Activated CD8-positive, alpha-beta memory T cell treated with anti-CD3 and anti-CD28 coated beads for 36 hours (primary cell): ENCODE results near the gene LRP8. TPM values are rescaled to one million over a fixed set of nuclear protein-coding genes. Genes with fewer than 3 reads are reported as not detected.

Source experiments
- CTCF ChIA-PET: fragments of 350-600 bp; sonication (Branson Sonifier 250); formaldehyde crosslinking; loops from one replicate; lab custom pipeline; 2021; ENCODE audit warnings: antibody characterized with exemption; lab: Charles Lee
- POLR2A ChIA-PET: fragments of 350-600 bp; sonication (Branson Sonifier 250); formaldehyde crosslinking; loops from one replicate; lab custom pipeline; 2021; ENCODE audit warnings: antibody characterized with exemption; lab: Charles Lee
- total RNA-seq, 2 experiments: library from RNA; stranded (reverse); gene quantifications; one replicate each; pipeline ENCODE4 v1.2.3, GENCODE V29; 2021

Gene LRP8
- total RNA-seq, 2 experiments from 2014 or later = 56.7 to 59.5 TPM

DNA sequence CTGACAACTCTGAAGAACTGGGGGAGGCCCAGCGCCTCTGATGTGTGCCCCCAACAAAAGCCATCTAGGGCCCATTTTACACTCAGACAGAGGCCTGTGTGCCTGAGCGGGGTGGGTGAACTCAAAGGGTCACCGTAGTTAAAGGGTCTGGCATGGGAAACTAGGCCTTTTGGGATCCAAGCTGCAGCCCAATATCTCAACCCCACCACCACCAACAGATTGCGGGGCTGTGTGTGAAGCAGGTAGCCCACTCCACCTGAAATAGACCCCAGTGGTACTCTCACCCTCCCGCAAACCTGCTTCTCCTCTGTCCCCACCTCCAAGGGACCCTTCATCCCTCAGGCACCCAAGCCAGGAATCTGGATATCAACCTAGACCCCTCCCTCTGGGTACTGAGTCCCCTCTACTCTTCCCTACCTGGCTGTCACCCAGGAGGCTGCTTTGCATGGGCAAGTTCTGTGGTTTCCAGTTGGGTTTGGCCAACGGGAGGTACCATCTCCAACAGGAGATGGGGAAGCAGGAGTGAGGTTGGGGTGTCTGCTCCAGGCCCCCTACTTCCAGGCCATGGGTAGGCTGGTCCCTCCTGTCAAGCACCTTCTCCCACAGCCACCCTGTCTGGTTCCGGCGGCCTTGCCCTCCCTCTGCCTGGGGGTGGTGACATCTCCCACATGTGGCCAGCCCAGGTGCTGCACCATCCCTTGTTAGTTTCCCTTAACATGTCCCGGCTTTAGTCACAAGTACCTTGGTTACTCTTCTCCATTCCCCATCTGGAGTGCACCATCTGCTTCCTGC, 35.2 kb upstream of the LRP8 start:
- CTCF ChIA-PET = no interaction called here

DNA sequence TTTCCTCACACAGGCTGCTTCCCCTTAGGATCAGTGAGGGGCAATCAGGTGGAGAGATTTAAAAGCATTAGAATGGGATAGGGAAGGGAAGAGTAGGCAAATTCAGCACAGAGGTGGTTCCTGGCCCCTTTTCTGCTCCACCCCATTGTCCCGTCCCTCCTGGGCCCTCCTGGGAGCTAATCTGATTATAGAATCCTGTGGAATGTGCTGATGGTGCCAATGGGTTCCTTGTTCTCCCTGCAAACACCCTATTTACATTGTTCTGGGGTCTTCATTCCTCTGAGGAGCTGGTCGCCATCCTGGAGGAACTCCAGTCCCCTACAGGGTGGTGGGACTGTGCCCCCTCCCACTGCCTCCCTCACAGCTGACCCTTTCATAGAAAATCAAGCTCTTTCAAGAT, 34.4 kb upstream of the LRP8 start:
- ChIA-PET POLR2A (no interaction called here), CTCF (no interaction called here)

More for the DNA sequence above, 35.2 kb upstream of the LRP8 start:
- POLR2A ChIA-PET = no interaction called here

DNA sequence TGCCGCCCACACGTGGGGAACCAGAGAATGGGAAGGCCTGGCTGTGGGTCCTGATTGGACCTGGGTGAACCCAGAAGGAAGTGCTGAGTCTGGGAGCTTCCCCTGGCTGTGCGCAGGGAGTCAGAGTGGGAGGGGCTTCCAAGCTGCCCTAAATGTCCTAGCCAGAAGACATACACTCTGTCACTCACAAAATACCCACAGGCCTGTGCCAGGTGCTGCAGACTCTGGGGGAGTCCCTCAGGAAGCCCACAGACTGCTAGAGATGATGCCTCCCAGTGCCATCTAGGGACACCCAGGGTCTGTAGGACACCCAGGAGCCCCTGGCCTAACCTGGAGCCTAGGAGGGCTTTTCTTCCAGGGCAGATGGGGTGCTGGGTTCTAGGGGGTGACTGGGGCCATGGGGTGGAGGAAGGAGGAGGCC, 33.7 kb upstream of the LRP8 start:
- POLR2A ChIA-PET = no interaction called here
- CTCF ChIA-PET = no interaction called here

DNA sequence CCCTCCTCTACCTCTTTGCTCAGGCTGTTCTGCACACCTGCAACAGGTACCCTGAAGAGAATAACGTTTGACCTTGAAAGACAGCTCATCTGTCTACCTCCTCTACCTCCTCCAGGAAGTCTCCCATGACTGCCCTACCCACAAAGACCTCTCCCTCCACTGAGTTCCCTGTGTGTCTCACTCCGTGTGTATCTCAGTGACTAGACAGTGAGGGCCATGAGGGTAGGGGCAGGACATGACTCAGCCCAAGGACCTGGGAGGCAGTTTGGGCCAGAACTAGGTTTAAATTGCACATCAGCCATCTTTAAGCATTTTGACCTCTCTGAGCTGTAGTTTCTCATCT, 32.0 kb upstream of the LRP8 start:
- CTCF ChIA-PET = no interaction called here
- POLR2A ChIA-PET = no interaction called here

DNA sequence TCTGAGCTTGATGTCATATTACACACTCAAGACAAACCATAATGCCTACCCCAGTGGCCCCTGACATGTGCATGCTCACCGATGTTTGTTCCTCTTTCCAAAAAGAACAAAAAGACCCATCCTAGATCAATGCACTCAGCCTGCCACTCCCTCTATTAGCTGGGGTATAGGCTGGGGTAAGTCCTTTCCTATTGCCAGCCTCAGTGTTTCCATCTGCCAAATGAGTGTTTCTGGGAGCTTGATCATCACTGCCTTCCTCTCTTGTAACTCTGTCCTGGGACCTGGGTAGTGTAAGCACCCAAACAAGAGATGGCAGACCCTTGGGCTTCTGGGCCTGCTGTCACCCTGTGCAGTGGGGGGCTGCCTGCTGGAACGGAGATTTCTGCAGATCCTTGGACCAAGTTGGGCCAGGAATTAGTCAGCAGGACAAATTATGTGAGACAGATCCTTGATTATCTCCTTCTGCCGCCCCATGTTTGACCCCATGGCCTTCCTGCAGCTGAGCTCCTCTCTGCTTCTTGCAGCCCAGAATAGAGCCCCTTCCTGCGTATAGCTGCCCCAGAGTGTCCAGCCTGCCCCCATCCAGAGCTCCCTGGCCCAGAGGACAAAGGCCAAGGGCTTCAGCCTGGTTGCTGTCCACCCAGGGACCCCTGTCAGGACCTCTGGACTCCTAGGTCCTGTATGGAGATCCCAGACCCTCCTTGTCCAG, 31.5 kb upstream of the LRP8 start:
- CTCF ChIA-PET = no interaction called here
- POLR2A ChIA-PET = no interaction called here

DNA sequence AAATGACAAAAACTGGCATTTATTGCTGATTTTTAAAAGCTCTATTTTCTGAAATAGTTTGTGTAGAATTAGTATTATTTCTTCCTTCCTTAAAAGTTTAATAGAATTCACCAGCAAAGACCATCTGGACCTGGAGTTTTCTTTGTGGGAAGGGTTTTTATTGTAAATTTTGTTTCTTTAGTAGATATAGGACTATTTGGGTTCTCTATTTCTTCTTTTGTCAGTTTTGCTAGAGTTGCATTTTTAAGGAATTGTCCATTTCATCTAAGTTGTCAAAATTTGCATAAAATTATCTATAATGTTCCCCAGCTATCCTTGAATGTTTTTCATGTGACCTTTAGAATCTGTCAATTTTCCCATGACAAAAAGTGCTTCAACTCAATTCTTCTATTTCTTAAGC, 28.8 kb upstream of the LRP8 start:
- ChIA-PET POLR2A (no interaction called here), CTCF (interaction anchor here (0.8 to 1.9 kb wide), 3 partner anchors 11 to 85 kb away, joined by 3 to 6 read pairs (median 5); no protein-coding TSS in a partner anchor)

DNA sequence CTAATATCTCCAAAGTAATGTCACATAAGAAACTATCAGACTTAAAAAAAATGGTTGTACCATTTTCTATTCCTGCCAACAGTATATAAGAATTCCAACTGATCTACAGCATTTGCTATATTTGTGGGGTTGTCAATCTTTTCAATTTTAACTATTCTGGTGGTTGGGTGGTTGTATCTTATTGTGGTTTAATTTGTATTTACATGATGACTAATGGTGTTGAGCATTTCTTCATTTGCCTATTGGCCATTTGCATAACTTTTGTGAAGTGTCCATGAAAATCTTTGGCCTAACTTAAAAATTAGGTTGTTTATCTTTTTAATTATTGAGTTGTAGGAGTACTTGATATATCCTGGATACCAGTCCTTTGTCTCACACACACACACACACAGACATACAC, 26.2 kb upstream of the LRP8 start:
- CTCF ChIA-PET = no interaction called here
- POLR2A ChIA-PET = no interaction called here

DNA sequence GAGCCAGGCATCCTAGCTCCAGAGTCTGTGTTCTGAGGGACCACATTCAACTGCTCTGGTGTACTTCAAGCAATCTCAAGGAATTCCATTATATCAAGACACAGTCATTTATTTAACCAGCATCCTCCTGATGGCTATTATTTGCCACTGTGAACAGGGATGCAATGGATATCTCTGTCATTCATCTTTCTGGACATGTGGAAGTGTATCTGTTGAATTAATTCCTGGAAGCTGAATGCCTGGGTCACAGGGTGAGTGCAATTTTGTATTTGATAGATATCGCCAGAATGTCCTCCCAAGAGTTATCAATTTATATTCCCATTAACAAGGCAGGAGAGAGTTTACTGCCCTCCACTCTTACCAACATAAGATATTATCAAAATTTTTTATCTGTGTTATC, 24.7 kb upstream of the LRP8 start:
- CTCF ChIA-PET = no interaction called here
- POLR2A ChIA-PET = no interaction called here

DNA sequence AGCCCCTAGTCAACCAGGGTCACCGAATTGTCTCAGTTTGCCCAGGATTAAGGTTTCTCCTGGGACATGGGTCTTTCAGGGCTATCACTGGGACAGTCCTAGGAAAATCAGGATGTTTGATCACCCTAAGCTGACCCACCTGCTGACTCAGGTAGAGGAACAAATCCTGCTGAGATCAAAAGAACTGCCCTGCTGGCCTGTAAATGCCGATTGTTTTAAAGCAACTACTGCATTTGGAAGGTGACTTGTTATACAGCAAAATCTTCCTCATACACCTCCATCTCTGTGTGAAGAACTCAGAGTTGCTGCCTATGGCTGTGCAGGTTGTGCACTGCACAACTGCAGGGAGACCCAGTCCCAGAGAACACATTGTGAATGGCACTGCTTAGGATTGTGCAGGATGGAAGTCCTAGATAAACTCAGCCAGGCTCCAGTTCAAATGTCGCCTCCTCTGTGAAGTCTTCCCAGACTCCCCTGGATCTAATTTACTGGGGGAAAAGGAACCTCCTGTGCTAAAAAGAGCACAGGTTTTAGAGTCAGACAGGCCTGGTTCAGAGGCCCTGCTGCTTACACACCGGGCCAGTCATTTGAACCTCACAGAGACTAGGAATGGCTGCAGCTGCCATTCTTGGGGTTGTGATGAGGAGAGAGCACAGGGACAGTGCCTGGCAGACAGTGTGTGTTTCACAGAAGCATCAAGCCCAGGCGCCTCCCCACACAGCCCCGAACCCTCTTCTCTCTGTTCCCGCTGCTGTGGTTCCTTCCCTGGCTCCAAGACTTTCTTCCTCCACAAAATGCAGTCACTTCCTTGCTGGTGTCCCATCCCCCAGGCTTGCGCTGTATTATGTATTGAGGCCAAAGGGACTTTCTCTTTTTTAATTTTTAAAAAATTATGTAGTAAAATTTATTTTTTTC, 23.2 kb upstream of the LRP8 start:
- POLR2A ChIA-PET = no interaction called here

DNA sequence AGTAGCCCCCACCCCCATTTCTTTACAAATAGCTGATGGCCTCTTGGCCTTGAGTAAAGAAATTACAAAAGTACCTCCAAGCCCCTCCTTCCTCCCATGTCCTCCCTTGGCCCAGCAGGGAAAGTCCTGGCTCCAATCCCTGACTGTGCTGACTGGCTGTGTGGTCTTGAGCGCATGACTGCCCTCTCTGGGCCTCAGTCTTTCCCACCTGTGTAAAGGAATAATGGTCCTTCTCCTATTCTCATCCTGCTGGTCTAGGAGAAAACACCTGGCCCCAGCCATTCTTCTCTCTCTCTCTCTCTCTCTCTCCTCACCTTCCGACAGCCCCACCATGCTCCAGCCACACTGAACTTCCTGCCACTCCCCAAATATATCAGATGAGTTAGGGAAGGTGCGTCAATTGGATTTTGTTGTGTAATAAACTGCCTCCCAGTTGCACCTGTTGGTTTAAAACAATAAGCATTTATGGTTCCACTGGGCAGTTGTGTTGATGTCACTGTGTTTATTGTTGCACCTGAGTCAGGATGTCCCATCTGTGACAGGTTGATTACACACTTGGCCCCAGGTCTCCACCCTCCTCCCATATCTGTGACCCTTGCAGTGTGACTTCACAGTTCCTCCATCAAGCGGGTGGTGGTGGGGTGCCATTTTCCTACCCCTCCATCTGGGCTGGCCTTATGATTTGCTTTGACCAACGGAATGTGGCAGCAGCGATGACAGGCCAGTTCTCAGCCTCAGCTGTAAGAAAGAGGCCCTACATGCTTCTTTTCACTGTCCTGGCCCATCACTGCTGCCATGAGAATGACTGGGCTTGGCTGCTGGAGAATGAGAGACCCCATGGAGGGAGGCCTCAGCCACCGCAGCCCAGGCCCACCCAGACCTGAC, 22.3 kb upstream of the LRP8 start:
- POLR2A ChIA-PET = no interaction called here
- CTCF ChIA-PET = no interaction called here

More for the DNA sequence above, 23.2 kb upstream of the LRP8 start:
- CTCF ChIA-PET = no interaction called here

DNA sequence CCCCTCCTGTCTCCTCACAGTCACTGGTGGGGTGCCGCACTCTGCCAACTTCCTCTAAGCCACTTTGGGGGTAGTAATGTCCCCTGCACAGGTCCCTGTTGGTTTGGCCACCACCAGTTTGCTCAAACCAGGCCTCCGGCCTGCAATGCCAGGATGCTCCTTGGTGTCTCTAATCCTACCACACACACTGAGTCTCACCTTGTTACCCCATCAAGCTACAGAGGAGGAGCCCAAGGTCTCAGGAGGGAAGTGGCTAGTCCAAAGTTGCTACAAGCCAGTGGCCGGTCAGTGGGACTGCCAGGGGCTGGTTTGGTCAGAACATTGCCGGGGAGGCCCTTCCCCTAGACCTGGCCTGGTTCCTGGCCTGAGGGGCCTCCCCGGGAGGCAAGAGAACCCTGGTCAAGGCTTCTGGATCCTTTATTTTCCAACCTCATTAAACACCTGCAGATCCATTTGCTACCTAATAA, 21.5 kb upstream of the LRP8 start:
- CTCF ChIA-PET = no interaction called here
- POLR2A ChIA-PET = no interaction called here

DNA sequence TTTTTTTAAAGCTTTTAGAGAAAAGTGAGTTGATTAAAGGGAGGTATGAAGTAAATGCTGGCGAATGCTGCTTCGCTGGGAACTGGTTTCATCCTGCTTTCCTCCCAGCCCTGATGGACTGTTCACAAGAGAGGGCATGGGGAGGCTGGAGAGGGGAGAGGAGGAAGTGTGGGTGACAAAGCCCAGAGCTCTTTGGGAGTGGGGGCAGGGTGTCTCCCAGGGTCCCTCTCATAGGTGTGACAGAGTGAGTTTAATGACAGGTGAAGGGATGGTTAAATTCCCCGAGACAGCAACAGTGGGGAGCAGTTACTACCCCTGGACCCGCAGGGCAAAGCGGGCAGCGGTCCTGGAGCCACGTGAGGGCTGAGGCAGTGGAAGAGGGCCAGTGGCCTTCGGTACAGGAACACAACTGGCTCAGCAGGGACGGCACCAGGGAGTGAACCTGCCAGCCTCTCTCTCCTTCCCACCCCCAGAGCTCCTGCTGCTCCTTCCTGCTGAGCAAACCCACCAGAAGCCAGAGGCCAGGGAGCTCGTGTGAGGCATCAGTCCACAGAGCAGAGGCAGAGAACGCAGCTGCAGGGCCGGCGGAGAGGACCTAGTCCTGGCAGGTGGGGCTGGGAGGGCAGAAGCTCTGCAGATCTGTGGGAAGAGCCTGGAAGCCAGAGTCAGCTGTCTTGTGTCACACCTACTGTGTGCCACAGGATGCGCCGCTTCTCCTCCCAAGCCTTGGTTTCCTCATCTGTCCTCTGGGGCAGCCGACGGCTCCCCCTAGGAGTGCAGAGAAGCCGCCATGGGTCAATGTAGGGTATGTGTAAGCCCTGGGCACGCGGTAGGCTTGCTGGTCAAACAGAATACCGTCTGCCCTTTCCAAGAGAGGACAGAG, 20.9 kb upstream of the LRP8 start:
- CTCF ChIA-PET = interaction anchor here (0.6 kb wide), 1 partner anchor 46 kb away, joined by 3 read pairs; no protein-coding TSS in a partner anchor
- POLR2A ChIA-PET = no interaction called here

DNA sequence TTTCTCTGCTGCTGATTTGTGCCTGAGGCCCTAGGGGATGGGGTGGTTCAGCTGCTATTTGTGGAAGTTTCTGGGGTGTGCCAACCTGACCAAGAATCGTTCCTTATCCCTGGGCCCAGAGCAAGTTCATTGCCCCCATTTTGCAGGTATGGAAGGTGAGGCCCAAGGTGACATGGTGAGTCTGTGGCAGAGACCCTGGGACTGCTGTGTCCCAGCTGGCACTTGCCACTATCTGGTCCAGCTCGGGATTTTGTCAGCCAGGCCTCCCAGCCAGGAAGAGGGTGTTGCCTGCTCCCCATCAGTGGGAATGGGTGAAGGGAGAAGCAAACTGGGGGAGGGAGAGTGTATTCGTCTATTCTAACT, 18.9 kb upstream of the LRP8 start:
- ChIA-PET POLR2A (no interaction called here), CTCF (no interaction called here)

DNA sequence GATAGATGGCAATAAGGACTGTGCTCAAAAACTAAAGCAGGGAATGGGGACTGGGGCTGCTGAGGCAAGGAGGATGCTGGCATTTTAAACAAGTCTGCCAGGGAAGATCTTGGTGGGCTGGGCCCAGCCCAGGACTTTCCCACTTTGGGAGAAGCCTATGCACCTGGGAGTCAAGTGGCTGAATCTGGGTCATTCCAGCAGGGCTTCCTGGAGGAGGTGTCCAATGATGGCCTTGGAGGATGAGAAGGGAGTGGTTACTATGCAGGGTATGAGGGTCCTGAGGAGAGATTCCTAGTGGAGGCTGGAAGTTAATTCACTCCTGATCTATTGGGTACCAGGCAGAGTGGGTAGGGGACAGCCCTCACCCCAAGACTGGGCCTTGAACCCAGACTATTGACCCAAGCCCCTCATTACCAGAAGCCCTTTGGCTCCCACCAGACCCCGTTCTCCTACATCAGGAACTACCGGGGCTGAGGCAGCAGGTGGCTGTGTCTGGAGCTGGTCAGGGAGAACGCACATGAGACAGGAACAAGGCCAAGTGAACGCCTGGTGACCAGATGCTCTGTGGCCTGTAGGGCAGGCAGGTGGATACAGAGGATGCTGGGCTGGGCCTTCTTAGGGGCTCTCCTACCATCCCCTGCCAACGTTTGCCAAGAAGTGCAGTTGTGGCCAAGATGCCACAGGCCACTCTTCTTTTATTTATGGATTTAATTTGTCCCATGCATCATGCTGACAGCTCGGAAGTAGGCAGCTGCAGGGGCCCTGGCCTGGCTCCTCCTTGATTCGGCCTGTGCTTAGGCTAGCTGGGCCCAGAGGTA, 18.3 kb upstream of the LRP8 start:
- ChIA-PET POLR2A (no interaction called here), CTCF (no interaction called here)

DNA sequence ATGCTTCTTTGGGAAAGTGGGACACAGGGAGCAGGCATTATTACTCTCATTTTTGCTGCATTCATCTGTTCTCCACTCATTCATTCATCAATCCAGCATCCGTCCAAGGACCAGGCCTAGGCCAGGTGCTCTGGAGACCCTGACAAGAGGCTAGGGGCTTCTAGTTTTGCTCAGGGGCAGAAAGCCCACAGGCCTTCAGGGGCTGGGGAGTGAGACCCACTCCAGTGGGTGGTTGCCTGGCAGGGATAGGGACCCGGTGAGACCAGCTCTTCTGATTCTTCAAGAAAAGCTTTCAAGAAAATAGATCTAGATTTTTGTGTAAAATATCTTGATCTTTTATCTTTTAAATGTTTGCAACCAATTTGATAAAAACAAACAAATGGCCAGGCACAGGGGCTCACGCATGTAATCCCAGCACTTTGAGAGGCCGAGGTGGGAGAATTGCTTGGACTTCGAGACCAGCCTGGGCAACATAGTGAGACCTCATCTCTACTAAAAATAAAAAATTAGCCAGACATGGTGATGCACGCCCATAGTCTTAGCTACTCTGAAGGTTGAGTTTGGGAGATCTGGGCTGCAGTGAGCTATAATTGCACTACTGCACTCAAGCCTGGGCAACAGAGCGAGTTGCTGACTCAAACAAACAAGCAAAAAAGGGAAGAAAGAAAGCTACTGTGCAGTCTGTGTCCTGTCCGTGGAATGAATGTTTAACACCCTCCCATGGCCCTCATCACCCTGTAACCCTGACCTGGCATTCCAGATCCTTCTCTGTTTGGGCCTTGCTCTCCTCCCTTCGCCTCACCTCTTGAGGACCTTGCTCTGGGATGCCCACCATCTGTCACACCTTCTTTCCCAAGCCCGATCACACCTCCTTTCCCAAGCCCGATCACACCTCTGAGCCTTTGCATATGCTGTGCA, 17.3 kb upstream of the LRP8 start:
- ChIA-PET POLR2A (interaction anchor here (0.6 kb wide), 1 partner anchor 11 kb away, joined by 3 read pairs; no protein-coding TSS in a partner anchor), CTCF (no interaction called here)
